DOHH2 (cell line): Measurements from ENCODE around the gene HAGHL.

ENCODE experiments used
- H3F3A ChIP-seq: fragments of 200-600 bp; sonication (generic), shearing (Covaris generic); 2 replicates; pipeline ENCODE4 v1.6.0; 2016; ENCODE audit warnings: antibody characterized with exemption, mild to moderate bottlenecking; ENCODE audit not compliant: control insufficient read depth, insufficient read depth
- H3K27ac ChIP-seq: fragments of 200-600 bp; sonication (generic); 2 replicates; pipeline ENCODE4 v1.5.1; 2014; ENCODE audit warnings: low read depth, mild to moderate bottlenecking, low read length, moderate library complexity
- H3K27me3 ChIP-seq: fragments of 200-600 bp; sonication (generic); 2 replicates; pipeline ENCODE4 v1.6.1; 2014; ENCODE audit warnings: mild to moderate bottlenecking, low read length, mixed read lengths; ENCODE audit not compliant: control insufficient read depth
- H3K36me3 ChIP-seq: fragments of 200-600 bp; sonication (generic); 2 replicates; pipeline ENCODE4 v1.6.1; 2014; ENCODE audit warnings: mild to moderate bottlenecking, low read length, moderate library complexity, mixed read lengths; ENCODE audit not compliant: control insufficient read depth
- H3K4me1 ChIP-seq: fragments of 200-600 bp; sonication (generic); 2 replicates; pipeline ENCODE4 v1.6.1; 2014; ENCODE audit warnings: mild to moderate bottlenecking, low read length, mixed read lengths; ENCODE audit not compliant: control insufficient read depth
- H3K4me2 ChIP-seq: fragments of 200-600 bp; sonication (generic); 2 replicates; pipeline ENCODE4 v1.6.0; 2014; ENCODE audit warnings: mild to moderate bottlenecking, low read length, moderate library complexity
- H3K4me3 ChIP-seq: fragments of 200-600 bp; sonication (generic); 2 replicates; pipeline ENCODE4 v1.5.1; 2014; ENCODE audit warnings: mild to moderate bottlenecking, low read length, mixed read lengths
- H3K79me2 ChIP-seq: fragments of 200-600 bp; sonication (generic); 2 replicates; pipeline ENCODE4 v1.6.1; 2014; ENCODE audit warnings: mild to moderate bottlenecking, low read length, mixed read lengths; ENCODE audit not compliant: control insufficient read depth
- H3K9me2 ChIP-seq: fragments of 200-600 bp; sonication (generic); replicated peaks from 2 replicates; pipeline ENCODE4 v1.6.1; 2014; ENCODE audit warnings: mild to moderate bottlenecking, low read length, mixed read lengths; ENCODE audit not compliant: control insufficient read depth
- H3K9me3 ChIP-seq: fragments of 200-600 bp; sonication (generic); 2 replicates; pipeline ENCODE4 v1.6.1; 2014; ENCODE audit warnings: antibody characterized with exemption, low read length, mixed read lengths; ENCODE audit not compliant: control insufficient read depth, insufficient read depth
- H4K20me1 ChIP-seq: fragments of 200-600 bp; sonication (generic); 2 replicates; pipeline ENCODE4 v1.6.0; 2014; ENCODE audit warnings: low read depth, mild to moderate bottlenecking, antibody characterized with exemption, low read length, moderate library complexity; ENCODE audit not compliant: control insufficient read depth, insufficient read depth
- EZH2phosphoT487 ChIP-seq: fragments of 200-600 bp; sonication (generic); IDR thresholded peaks from 2 replicates; pipeline ENCODE4 v1.6.1; 2017; ENCODE audit warnings: borderline replicate concordance, mild to moderate bottlenecking, antibody characterized with exemption, low read length, moderate library complexity, mixed read lengths
- TF ChIP-seq, protein P1 (sequence below): fragments of 200-600 bp; sonication (generic); IDR thresholded peaks from one replicate; pipeline ENCODE4 v1.5.1; 2014; ENCODE audit warnings: antibody characterized with exemption, mild to moderate bottlenecking, low read depth, low read length; ENCODE audit not compliant: poor library complexity, severe bottlenecking

Gene HAGHL

DNA sequence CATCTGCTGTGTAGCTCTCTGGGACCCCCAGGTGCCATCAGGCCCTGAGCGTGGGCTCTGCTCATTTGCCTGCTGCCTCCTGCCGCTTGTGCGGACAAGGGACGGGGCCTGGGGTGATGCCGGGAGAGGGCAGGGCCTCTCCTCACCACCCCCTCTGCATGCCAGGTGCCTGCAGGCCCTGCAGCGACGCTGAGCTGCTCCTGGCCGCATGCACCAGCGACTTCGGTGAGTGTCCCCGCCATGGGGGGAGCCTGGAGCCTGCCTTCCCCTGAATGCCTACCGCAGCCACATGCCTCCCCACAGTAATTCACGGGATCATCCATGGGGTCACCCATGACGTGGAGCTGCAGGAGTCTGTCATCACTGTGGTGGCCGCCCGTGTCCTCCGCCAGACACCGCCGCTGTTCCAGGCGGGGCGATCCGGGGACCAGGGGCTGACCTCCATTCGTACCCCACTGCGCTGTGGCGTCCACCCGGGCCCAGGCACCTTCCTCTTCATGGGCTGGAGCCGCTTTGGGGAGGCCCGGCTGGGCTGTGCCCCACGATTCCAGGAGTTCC is 10.1 kb upstream of the HAGHL start:
- H3K36me3 ChIP-seq, result peaks cover 8% of the 10 kb centered on the region
- H3K4me3 ChIP-seq, result no peak overlapping the region
- peaks cover 7% of the 10 kb centered on the region for H3K79me2 ChIP-seq
- peaks cover 43% of the 10 kb centered on the region for H3K4me1 ChIP-seq
- H3K27me3 ChIP-seq, result peaks cover 12% of the 10 kb centered on the region
- H4K20me1 ChIP-seq, result peaks cover 5% of the 10 kb centered on the region; the same call in 1 of the 2 replicates
- H3K4me2 ChIP-seq, result no peak overlapping the region
- no peaks in the 10 kb centered on the region for H3K9me2 ChIP-seq
- TF ChIP-seq EZH2phosphoT487, result no peak
- TF ChIP-seq, protein P1, sequence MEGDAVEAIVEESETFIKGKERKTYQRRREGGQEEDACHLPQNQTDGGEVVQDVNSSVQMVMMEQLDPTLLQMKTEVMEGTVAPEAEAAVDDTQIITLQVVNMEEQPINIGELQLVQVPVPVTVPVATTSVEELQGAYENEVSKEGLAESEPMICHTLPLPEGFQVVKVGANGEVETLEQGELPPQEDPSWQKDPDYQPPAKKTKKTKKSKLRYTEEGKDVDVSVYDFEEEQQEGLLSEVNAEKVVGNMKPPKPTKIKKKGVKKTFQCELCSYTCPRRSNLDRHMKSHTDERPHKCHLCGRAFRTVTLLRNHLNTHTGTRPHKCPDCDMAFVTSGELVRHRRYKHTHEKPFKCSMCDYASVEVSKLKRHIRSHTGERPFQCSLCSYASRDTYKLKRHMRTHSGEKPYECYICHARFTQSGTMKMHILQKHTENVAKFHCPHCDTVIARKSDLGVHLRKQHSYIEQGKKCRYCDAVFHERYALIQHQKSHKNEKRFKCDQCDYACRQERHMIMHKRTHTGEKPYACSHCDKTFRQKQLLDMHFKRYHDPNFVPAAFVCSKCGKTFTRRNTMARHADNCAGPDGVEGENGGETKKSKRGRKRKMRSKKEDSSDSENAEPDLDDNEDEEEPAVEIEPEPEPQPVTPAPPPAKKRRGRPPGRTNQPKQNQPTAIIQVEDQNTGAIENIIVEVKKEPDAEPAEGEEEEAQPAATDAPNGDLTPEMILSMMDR, result no peak
- H3F3A ChIP-seq, result peaks cover 6% of the 10 kb centered on the region; the same call in 1 of the 2 replicates
- no peaks in the 10 kb centered on the region for H3K9me3 ChIP-seq
- no peak overlapping the region for H3K27ac ChIP-seq

DNA sequence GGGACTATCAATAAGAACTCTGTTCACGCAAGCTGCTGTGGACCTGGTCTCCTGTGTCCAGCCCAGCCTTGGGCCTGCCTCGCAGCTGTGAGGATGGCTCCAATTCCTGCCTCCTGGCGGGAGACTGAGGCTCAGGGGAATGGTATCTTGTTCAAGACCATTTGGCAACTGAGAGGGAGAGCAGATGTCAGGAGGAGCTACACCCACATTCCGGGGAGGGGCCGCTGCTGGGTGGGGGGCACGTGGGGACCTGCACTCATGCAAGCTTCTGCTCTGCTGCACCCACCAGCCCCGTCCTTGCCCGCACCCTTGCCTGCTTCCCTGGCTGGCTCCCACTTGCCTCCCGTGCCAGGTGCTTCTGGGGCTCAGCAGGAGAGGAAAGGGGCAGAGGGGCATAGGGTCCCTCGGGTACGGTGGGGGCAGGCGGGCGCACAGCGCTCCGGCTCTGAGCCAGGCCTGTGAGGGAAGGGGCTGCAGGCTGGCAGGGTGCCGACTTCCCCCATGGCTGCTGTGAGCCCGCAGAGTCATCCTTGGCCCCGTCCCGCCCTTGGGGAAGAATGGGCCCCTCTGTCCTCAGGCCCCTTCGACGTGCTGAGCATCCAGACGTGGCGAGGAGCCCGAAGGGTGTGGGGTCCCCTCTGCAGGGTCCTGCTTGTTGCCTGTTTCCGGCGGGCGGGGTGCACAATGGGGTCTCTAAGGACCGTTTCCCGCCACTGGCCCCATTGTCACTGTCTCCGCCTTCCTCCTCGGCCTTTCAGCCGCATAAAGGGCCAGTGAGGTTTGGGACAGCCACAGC is 9.3 kb upstream of the HAGHL start:
- peaks cover 5% of the 10 kb centered on the region; the same call in 1 of the 2 replicates for H4K20me1 ChIP-seq
- H3K9me3 ChIP-seq, result no peaks in the 10 kb centered on the region
- peaks cover 11% of the 10 kb centered on the region for H3K79me2 ChIP-seq
- H3K4me1 ChIP-seq, result peaks cover 50% of the 10 kb centered on the region
- TF ChIP-seq, protein P1, result no peak
- TF ChIP-seq EZH2phosphoT487, result no peak
- peaks cover 6% of the 10 kb centered on the region; the same call in 1 of the 2 replicates for H3F3A ChIP-seq
- H3K27ac ChIP-seq, result no peak overlapping the region
- no peaks in the 10 kb centered on the region for H3K9me2 ChIP-seq
- no peak overlapping the region for H3K4me3 ChIP-seq
- no peak overlapping the region for H3K4me2 ChIP-seq
- H3K36me3 ChIP-seq, result peaks cover 15% of the 10 kb centered on the region
- H3K27me3 ChIP-seq, result peaks cover 12% of the 10 kb centered on the region

DNA sequence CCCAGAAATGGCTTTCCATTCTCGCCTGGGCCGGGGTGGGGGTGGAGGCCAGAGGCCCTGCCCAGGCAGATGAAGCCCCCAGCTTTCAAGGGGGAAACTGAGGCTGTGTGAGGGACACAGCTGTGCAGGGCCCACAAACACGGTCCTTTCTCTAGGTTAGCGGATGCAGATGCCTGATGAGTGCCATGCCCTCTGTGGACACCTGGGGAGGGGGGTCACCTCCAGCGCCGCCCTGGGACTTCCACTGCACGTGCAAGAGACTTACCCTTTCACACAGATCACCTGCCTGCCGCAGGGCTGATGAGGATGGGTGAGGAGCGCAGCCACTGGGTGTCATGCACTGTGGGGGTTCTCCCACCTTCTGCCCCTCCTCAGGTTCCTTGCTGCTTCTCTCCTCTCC is 8.5 kb upstream of the HAGHL start:
- H3K9me2 ChIP-seq, result no peaks in the 10 kb centered on the region
- H3K79me2 ChIP-seq, result peaks cover 11% of the 10 kb centered on the region
- H3K9me3 ChIP-seq, result no peaks in the 10 kb centered on the region
- H4K20me1 ChIP-seq, result peaks cover 6% of the 10 kb centered on the region; the same call in 1 of the 2 replicates
- H3K27ac ChIP-seq, result no peak overlapping the region
- H3F3A ChIP-seq, result peaks cover 7% of the 10 kb centered on the region; the same call in 1 of the 2 replicates
- H3K36me3 ChIP-seq, result peaks cover 23% of the 10 kb centered on the region
- H3K27me3 ChIP-seq, result peaks cover 12% of the 10 kb centered on the region
- H3K4me3 ChIP-seq, result no peak overlapping the region
- TF ChIP-seq, protein P1, result no peak
- TF ChIP-seq EZH2phosphoT487, result no peak
- H3K4me1 ChIP-seq, result peaks cover 58% of the 10 kb centered on the region
- no peak overlapping the region for H3K4me2 ChIP-seq
